ENCODE results near the gene NEK4.

Gene NEK4

DNA sequence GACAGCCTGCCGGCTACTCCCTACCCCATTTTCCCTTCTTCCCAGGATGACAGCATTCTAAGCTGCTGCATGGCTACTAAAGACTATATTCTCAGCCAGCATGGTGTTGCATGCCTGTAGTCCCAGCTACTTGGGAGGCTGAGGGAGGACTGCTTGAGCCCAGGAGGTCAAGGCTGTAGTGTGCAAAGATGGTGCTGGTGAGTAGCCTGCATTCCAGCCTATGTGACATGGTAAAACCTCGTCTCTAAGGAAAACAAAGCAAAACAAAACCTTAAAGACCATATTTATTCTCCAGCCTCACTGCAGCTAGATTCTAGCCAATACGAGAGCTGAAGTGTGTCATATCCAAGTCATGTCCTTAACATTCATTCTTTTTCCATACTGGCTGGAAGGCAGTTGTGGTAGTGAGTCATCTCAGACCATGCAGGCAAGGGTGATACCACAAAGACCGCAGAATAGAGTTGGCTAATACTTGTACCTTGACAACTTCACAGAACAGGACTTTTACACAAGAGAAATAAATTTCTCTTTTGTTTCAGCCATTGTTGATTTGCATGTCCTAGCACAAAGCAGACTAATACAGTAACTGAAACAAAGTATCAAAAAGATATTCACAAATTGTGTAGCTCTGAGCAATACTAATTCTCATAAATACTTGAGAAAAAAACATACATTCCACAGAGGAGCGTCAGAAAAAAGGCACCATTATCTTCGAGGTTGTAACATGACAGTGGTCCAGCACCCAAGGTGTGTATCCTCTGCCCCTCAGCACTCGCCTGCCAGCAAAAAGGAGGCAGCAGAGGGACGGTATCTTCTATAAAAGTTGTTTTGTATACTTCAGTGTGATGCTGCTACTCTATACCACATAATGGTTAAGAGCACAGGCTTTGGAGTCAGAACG lies 99.9 kb downstream of the NEK4 start:
- peak; percentile 88 for DNase-seq (ENCODE audit: low spot score)
- FAIRE-seq: peak; percentile 86

DNA sequence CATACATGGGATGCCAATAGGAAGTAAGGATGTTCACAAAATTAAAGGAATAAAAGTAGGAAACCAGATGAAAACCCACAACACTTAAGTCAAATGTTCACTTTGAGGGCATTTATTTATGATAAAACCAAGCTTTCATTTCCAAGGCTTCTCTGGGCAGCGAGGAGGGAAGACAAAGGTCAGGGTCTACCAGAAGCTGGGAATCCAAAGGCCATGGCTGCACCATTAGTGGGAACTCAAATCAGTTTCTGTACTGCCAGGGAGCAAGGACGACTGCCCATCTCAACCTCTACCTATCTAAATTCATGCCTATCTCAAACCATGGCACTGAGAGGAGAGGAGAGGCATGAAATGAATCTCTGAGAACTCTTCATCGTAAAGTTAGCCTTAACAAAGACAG lies 107.6 kb downstream of the NEK4 start:
- no peak for DNase-seq (ENCODE audit: low spot score)
- no peak for FAIRE-seq

DNA sequence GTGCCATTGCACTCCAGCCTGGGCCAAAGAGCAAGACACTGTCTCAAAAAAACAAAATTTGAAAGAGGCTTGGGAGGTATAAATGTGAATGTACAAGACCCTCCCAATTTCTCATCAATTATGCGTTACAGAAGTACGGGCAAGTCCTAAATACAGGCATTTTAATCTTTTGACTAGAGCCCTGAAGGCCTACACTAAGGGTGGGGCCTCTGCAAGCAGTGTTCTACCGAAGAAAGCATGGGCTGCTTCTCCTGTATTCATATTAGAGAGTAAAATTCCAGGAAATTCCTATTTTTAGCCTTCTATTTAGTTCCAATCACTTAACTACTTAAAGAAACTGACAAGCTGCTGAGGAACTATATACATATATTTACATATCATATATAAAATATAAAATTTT lies 110.7 kb downstream of the NEK4 start:
- DNase-seq (ENCODE audit: low spot score): no peak
- no peak for FAIRE-seq

Measured in urothelium cell line (cell line).